OCI-LY3 (cell line): ENCODE data around the gene CD40.

Experiments used
- CTCF ChIP-seq: fragments of 200-600, 300-600 bp; sonication (generic); IDR thresholded peaks from 2 replicates; pipeline ENCODE4 v1.5.1; 2014; ENCODE audit warnings: antibody characterized with exemption, low read length, low read depth
- EZH2phosphoT487 ChIP-seq: fragments of 200-600 bp; shearing (Covaris generic); IDR thresholded peaks from 2 replicates; pipeline ENCODE4 v1.6.1; 2018; ENCODE audit warnings: antibody characterized with exemption, mixed run types, low read depth

- TF ChIP-seq CTCF (no peak), EZH2phosphoT487 (no peak)
Observed at GRCh38 chr20:46131396-46131795, 13.3 kb downstream of the CD40 start.
